GM13977 (cell line): ENCODE data around the gene SYT1.
"Not testable (repeated sequence)": the region's sequence is repeated elsewhere in the genome, so short reads cannot be mapped to it uniquely, and the experiment has no call there.

Experiments used
- DNase-seq: peaks from one replicate; pipeline ENCODE4 v3.0.0; 2012; ENCODE audit warnings: low spot score
- in situ Hi-C: fragments of 300-500 bp; cut with MboI; formaldehyde crosslinking; loops from one replicate; pipeline ENCODE4 v1.12.0; 2022; ENCODE audit warnings: low sequenced_read_pairs, low pct_unique_long_range_greater_than_20kb, mixed read lengths, inconsistent platforms; ENCODE audit not compliant: unreplicated experiment
- TF ChIP-seq, protein P1 (sequence below): IDR thresholded peaks from 2 replicates; pipeline ENCODE4 v1.5.1; 2012; ENCODE audit warnings: mild to moderate bottlenecking, control low read depth; ENCODE audit not compliant: insufficient read depth; ENCODE audit errors: extremely low read depth, missing control alignments

The SYT1 gene

DNA sequence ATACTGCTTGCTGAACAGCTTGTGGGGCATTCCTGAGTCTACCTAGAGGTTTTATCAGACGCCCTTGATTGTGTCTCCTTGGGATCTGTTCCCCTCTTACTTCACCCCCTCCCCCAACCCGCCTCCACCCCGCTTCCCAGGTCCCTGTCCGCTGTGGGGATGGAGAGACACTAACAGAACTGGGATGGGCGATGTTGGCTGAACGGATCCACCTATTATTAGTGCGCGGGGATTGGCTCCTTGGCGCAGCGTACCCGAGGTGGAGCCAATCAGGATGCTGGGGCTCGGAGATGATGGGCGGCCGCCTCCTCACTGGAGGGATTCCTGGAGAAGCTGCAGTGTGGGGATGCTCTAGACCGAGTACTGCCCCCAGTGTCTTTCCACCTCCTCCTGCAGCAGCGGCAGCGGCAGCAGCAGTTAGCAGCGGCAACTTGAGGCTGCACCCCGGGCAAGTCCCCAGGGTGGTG, at the start of gene SYT1:
Gene SYT1, plus strand, starts transcription at position 372 of the 467 bp plus-strand sequence.
- in situ Hi-C loops: no loop called here
- TF ChIP-seq, protein P1, sequence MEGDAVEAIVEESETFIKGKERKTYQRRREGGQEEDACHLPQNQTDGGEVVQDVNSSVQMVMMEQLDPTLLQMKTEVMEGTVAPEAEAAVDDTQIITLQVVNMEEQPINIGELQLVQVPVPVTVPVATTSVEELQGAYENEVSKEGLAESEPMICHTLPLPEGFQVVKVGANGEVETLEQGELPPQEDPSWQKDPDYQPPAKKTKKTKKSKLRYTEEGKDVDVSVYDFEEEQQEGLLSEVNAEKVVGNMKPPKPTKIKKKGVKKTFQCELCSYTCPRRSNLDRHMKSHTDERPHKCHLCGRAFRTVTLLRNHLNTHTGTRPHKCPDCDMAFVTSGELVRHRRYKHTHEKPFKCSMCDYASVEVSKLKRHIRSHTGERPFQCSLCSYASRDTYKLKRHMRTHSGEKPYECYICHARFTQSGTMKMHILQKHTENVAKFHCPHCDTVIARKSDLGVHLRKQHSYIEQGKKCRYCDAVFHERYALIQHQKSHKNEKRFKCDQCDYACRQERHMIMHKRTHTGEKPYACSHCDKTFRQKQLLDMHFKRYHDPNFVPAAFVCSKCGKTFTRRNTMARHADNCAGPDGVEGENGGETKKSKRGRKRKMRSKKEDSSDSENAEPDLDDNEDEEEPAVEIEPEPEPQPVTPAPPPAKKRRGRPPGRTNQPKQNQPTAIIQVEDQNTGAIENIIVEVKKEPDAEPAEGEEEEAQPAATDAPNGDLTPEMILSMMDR: no peak
- no peak for DNase-seq

DNA sequence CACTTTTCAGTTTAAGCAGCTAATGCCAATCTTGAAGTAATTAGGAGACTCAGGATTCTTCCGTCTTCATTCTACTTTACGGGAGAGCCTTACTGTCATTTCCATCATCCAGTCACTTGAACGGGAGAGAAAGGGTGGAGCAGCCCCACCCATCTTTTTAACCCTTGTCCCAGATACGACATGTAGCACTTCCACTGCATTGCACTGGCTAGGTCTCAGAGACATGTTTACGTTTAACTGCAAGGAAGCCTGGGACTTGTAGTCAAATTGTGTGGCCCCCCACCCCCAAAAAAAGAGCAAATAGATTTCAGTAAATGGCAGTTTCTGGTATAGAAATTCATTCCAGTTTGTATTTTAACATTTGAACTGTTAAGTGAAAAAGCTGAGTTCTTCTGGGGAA, 46.1 kb upstream of the SYT1 start:
- in situ Hi-C loops: no loop called here
- no peak for DNase-seq
- TF ChIP-seq, protein P1: no peak

DNA sequence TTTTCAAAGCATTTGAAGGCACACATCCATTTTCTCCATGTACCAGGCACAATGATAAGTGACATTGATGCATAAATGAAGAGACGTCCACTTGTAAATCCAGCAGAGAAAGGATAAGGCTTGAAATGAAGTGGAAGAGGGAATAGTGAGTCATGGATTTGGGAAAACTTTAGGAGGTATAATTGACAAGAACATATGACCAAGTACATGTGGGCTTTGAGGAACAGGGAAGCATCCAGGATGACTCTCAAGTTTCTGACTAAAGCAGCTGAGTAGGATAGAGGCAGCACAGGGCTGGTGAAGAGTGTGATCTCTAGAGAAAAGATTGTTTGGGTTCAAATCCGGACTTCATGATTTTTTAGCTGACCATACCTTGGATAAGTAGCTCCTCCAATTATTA, 43.6 kb upstream of the SYT1 start:
- DNase-seq: no peak
- in situ Hi-C loops: no loop called here
- TF ChIP-seq, protein P1: no peak

DNA sequence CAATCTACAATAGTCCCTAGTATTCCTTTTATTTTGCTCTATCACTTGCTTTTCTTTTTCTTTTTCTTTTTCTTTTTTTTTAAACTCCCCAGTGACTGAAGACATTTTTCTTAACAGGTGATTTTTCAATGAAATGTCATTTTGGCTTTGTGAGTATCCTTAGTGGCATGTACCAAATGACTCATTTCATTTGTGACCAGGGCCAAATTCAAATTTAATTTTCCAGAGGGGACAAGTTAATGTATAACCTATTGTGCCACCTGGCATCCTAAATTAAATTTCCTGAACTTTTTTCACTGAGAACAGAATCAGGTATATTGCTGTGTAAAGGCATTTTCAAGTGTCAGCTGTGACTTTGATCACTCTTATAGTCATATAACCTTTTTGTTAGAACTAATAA, 39.7 kb upstream of the SYT1 start:
- in situ Hi-C loops: no loop called here
- TF ChIP-seq, protein P1: no peak

DNA sequence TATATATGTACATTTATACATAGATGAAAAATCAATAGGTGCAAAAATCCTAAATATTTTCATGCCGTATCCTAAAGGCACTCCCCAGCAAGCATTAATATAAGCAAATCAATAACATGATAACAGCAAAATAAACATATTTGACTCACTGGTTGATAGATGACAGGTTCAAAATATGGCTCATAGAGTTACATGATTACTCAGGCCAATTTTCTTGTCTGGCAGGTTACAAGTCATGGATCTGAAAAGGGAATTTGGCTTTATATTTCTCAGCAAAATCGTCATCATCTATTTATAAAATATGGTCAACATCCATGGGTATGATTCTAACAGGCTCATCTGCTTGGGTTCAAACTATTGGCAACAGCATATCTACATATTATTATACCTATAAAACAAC, 34.9 kb upstream of the SYT1 start:
- TF ChIP-seq, protein P1: no peak
- in situ Hi-C loops: no loop called here
- DNase-seq: no peak

More for the DNA sequence above, 39.7 kb upstream of the SYT1 start:
- no peak for DNase-seq

DNA sequence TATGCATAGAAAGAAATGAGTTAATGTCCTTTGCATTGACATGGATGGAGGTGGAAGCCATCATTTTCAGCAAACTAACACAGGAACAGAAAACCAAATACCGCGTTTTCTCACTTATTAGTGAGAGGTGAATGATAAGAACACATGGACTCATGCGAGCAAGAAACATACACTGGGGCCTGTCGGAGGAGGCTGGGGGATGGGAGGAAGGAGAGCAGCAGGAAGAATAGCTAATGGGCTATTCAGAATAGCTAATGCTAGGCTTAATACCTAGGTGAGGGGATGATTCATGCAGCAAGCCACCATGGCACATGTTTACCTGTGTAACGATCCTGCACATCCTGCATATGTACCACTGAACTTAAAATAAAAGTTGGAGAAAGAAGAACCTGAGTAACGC, 29.1 kb upstream of the SYT1 start:
- TF ChIP-seq, protein P1: no peak
- DNase-seq: no peak
- in situ Hi-C loops: no loop called here

DNA sequence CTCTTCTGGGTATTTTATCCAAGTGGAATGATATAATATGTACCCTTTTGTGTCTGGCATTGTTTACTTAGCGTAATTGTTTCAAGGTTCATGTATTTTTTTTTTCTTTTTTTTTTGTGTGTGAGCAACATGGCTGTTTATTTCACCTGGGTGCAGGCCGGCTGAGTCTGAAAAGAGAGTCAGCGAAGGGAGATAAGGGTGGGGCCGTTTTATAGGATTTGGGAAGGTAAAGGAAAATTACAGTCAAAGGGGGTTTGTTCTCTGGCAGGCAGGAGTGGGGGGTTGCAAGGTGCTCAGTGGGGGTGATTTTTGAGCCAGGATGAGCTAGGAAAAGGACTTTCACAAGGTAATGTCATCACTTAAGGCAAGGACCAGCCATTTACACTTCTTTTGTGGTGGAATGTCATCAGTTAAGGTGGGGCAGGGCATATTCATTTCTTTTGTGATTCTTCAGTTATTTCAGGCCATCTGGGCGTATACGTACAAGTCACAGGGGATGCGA, 24.0 kb upstream of the SYT1 start:
- DNase-seq, in situ Hi-C loops: not testable (repeated sequence)
